Measurements from ENCODE around the gene CD79A.
"Not testable (repeated sequence)": the region's sequence is repeated elsewhere in the genome, so short reads cannot be mapped to it uniquely, and the experiment has no call there.

Gene CD79A

DNA sequence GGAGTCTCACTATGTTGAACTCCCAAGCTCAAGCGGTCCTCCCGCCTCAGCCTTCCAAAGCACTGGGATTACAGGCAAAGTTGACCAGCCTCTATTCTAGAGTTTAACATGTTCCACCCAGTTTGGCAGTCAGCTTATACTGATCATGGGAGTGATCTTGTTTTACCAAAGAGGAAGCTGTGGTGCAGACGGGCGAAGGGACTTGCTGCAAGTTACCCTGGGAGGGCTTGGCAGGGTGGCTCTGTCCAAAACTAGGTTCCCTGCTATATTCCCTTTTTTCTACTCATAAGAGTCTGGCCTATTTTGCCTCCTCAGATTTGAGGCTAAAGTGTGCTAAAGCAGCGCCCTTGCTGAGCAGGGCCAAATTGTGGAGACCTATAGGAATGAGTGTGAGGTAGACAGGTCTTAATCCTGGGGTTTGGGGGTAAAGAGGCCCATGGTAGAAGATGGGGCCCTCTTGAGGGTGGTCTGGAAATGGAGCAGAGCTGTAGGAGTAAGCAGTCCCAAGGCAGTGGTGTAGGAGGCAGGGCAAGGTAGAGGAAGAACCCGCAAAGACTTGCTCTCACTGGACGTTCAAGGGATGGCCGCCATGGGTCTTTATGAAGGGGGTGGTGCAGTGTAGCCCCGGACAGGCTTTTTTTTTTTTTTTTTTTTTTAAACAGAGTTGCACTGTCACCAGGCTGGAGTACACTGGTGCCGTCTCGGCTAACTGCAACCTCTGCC is 13.7 kb upstream of the CD79A start:
- DNase-seq: no peak

DNA sequence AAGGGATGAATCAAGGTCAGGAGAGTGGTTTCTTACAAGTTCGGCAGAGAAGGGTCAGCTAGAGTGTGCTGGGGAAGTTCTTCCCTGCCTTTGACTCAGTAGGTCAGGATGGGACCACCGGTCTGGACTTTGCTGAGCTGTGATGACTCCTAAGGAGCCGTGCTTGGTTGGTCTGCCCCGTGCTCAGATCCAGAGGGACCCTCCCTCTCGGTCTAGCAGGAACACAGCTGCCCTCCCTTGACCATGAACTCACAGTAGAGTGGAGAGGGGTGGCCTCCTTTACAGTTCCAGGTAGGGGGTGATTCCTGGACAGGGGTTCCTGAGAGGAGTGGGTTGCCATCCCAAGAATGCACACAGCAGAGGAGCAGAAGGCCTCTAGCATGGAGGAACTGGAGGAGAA is 12.7 kb upstream of the CD79A start:
- no peak for DNase-seq

DNA sequence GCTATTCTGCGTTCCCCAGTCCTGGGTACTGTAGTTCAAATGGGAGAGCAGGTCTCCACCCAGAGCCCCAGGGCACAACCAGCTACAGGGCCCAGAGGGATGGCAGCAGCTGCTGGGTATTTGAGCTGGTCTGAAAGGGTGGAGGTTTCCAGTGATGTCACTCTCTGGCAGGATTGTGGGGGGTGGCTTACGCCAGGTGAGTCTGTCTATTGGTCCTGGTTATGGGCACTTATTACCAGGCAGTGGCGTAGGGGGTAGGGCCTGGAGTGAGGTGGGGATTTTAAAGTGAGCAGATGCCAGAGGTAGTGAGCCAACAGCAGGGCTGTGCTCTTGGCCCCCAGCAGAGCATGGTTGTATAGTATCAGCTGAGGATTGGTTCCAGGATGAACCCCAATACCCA is 10.8 kb upstream of the CD79A start:
- DNase-seq: no peak

DNA sequence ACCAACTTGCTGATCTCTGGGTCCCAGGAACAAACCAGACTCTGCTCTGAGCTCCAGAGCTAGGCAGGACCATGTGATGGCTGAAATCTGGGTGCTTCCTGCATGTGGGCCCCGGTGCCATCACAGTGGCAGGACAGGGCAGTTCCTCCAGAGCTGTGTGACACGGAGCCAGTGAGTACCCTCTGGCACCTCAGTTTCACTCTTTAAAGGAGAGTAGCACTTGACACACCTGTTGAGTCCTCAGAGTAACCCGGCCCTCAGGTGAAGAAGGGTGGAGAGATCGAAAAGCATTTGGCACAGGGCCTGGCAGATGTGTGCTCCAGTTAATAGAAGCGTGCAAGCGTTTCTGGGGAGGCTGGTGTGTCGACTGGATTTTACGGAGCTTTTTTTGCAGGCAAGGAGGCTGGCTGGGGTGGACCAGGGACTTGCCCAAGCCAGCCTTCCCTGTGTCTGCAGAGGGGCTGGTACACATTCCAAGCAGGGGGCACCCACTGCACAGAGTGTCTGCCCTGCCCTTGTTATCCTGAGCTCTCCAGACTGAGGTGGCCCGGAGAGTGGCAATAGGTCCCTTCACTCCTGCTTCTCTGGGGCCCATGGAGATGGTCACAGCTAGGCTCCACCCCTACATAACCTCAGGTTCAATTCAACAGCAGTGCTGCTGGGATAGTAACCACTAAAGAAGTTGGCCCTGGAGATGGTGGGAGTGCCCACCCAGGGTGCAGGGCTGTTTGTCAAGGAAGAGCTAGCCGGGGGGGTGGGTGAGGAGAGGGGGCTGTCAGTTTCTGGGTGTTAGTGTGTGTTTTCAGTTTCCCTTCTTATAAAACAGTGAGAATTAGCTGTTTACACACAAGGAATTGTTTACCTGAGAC is 8.7 kb upstream of the CD79A start:
- no peak for DNase-seq

DNA sequence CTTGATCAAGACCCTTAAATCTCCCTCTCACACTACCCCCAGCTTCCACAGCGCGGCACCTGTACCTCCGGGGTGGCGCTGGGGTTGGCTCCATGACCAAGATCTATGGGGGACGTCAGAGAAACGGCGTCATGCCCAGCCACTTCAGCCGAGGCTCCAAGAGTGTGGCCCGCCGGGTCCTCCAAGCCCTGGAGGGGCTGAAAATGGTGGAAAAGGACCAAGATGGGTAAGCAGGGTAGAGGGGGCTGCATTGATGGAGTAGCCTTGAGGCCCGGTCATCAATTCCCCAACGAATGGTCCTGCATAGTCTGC is 8.1 kb upstream of the CD79A start:
- DNase-seq: no peak

- no peak for DNase-seq
Measured at GRCh38 chr19:41869374-41869955, 7.6 kb upstream of the CD79A start.

GRCh38 chr19:41870401-41870873 is 6.6 kb upstream of the CD79A start:
- DNase-seq: no peak

- peak; percentile 47 for DNase-seq
Measured at GRCh38 chr19:41871573-41872383, 5.3 kb upstream of the CD79A start.

- no peak for DNase-seq
Measured at GRCh38 chr19:41872384-41872774, 4.7 kb upstream of the CD79A start.

DNA sequence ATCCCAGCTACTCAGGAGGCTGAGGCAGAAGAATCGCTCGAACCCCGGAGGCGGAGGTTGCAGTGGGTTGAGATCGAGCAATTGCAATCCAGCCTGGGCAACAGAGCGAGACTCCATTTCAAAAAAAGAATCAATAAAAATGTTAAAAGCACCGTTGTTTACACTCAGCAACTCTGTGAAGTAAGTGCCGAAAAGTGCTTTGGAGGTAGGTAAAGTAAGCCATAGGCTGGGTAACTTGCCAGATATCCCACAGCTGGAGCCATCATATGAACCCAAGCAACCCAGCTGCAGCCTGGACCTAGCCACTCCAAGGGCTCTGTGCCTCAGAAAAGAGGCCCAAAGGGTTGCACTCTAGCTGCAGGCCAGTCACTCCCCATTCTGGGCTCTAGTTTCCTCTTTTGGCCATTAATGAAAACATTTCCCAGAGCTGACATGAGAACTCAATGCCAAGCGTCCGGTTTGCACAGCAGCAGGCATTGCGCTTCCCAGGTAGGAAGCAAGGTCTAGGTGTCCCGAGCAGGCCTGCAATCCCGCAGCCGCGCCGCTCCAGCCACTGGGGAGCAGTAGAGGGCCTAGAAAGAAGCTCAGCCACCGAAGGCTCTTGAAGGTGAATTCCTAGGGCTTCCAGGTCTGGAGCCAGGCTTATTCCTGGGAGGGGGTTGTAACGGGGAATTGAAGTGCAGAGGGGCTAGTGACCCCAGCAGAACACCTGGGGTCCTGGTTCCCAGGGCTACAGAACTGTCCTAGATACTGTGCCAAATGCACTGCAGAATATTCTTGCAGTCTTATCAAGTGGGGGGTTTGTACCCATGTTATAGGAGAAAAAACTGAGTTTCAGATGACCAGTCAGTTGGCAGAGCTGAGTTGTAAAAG is 4.1 kb upstream of the CD79A start:
- peak; percentile 70 for DNase-seq

GRCh38 chr19:41875973-41876372 is 1.1 kb upstream of the CD79A start:
- not testable (repeated sequence) for DNase-seq

DNA sequence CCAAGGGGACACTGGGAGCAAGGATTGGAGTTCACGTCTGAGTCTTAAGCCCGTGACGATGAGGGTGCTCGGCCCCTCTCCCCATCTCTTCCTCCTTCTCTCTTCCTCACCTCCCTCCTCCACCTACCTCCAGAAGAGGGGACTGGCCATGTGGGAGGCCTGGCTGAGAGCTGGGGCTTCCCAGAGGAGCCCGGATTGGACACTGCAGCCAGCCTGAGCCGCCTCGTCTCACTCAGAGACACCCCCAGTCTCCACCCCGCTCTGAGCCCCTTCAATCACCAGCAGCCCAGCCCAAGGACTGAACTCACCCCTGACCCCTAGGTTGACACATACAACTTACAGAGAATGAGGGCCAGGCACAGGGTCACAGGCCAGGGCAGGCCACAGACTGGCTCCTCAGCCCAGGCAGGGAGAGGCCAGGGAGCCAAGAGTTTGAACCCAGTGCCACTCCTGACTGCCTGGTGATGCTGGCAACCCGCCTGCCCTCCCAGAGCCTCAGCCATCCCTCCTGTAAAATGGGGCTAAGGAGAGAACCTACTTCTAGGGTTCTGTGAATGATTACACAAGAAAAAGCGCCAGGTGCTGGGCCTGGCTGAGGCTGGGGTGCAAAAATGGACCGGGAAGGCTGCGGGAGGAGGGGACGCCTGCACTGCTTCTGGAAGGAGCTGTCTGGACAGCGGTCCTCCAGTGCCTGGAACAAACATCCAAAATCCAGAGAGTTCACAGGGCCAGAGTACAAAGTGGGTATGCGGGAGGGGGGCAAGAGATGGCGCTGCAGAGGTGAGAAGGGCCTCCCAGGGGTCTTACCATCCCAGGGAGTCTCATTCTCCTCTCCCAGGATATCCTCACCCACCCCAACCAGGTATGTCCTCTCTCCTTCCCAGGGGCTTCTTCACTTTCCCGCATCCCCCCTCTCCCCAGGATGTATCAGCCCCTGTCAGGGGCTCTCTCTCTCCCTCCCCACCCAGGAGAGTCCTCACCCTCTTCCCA is 1.1 kb downstream of the CD79A start:
- DNase-seq: no peak

DNA sequence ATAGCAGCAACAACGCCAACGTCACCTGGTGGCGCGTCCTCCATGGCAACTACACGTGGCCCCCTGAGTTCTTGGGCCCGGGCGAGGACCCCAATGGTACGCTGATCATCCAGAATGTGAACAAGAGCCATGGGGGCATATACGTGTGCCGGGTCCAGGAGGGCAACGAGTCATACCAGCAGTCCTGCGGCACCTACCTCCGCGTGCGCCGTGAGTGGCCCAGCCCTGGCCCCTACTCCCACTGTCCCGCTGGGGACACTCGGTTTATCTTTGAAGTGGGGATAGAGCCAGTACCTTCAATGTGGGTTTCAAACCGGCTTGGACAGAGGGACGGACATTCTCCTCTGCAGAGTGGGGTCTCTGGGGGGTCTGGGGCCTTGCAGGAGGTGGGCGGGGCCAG is 2.0 kb downstream of the CD79A start:
- no peak for DNase-seq

DNA sequence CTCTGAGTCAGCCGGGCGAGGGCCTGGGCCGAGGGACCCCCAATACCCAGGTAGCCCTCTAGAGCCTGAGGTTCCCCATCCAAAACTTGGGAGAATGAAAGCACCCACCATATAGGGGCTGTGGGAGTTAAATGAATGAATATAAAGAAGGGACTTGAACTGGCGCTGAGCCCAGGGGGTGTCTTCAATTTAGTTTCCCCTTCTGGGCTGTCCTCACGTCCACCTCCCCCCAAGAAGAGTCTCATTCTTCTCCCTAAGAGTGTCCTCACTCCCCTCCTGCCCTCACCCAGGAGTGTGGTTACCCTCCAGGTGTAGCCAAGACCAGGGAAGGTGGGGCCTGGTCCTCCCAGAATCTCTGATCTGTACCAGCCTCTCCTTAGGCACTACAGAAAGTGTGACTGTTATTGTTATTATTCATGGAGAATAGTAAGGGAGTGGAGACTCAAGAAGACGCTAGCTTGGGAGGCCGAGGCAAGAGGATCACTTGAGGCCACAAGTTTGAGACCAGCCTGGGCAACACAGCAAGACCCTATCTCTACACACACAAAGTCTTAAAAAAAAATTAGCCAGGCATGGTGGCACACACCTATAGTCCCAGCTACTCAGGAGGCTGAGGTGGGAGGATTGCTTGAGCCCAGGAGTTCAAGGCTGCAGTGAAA is 2.7 kb downstream of the CD79A start:
- DNase-seq: no peak

- no peak for DNase-seq
Measured at GRCh38 chr19:41880329-41880708, 3.2 kb downstream of the CD79A start.

GRCh38 chr19:41882568-41883462 is 5.7 kb downstream of the CD79A start, which contains the start of gene ARHGEF1:
Gene ARHGEF1, plus strand, starts transcription at chr19:41883184. Its CDS starts 4,899 bp downstream, at chr19:41888083.
- DNase-seq: peak; percentile 60

DNA sequence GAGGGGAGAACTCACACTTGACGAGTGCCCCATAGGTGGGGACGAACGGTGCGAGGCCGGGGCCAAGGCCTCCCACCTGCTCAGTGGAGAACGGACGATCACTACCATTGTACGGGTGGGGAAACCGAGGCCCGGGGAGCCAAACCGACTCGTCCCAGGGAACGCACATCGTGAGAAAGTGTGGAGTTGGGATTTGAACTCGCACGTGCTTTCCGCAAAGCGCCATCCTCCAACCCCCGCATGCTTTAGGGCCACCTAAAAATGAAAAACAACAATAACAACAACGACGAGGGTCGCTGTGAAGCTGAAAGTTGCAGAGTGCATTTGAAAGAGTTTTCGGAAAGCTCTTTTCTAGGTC is 6.4 kb downstream of the CD79A start:
- DNase-seq: no peak

GRCh38 chr19:41883821-41884733 is 7.0 kb downstream of the CD79A start:
- peak; percentile 89 for DNase-seq

Measured in activated CD8-positive, alpha-beta memory T cell treated with anti-CD3 and anti-CD28 coated beads, Interleukin-2, amount 50 U/mL, for 4 hours (primary cell).